Measurements from ENCODE around the gene NLRP6.

GRCh38 chr11:299081-299891 lies 21.1 kb downstream of the NLRP6 start, which contains the start of gene IFITM5:
- no peak for TF ChIP-seq SIN3A (IDR thresholded peaks at IDR 0.05; ENCODE audit: borderline replicate concordance, low read depth, low read length)
- no peak for TF ChIP-seq CTCF (IDR thresholded peaks at IDR 0.05)
- no peak for TF ChIP-seq PBX3 (IDR thresholded peaks at IDR 0.05)
- no peak for TF ChIP-seq MEF2A (IDR thresholded peaks at IDR 0.05; ENCODE audit: borderline replicate concordance, low read depth)
- no peak for TF ChIP-seq EP300 (IDR thresholded peaks at IDR 0.05; ENCODE audit: borderline replicate concordance in 1 of 2, low read depth in 1 of 2, low read length in 1 of 2)
- no peak for TF ChIP-seq REST (IDR thresholded peaks at IDR 0.05; ENCODE audit: low read depth, low read length)
- no peak for TF ChIP-seq RXRA (IDR thresholded peaks at IDR 0.05; ENCODE audit: borderline replicate concordance, low read depth)
- no peak for TF ChIP-seq USF2 (IDR thresholded peaks at IDR 0.05; ENCODE audit: borderline replicate concordance, low read depth, low read length)
- no peak for TF ChIP-seq ZBTB33 (IDR thresholded peaks at IDR 0.05; ENCODE audit: borderline replicate concordance, low read depth)

Measured in SK-N-SH (cell line).